PC-3 (cell line): Measurements from ENCODE around the gene RBM20. TPM values are rescaled to one million over a fixed set of nuclear protein-coding genes. Genes with fewer than 3 reads are reported as not detected.

ENCODE experiments used
- ATAC-seq: fragments of 200-7000 bp; cut with Tn5 transposase; 2 replicates; pipeline ENCODE4 v1.9.1; 2020; ENCODE audit warnings: mild to moderate bottlenecking, moderate library complexity
- BruUV-seq: library from RNA; stranded (reverse); fragments of 400-500 nt; replicated peaks from 2 replicates; lab custom pipeline; 2021; lab: Mats Ljungman, UMichigan
- CTCF ChIA-PET: fragments of 300-600 bp; sonication (Branson Sonifier 250); formaldehyde crosslinking; loops from one replicate; lab custom pipeline; 2022; ENCODE audit warnings: antibody characterized with exemption; lab: Charles Lee
- POLR2A ChIA-PET: fragments of 300-600 bp; sonication (Branson Sonifier 250); formaldehyde crosslinking; loops from one replicate; lab custom pipeline; 2022; ENCODE audit warnings: antibody characterized with exemption; ENCODE audit not compliant: unreplicated experiment; lab: Charles Lee
- DNase-seq: peaks from one replicate; pipeline ENCODE4 v3.0.0-alpha.2; 2015
- H2AFZ ChIP-seq: fragments of 300-600 bp; sonication (generic); 2 replicates; pipeline ENCODE4 v1.6.0; 2016; ENCODE audit warnings: antibody characterized with exemption, low read length
- H3F3A ChIP-seq: fragments of 300-600 bp; sonication (generic); one replicate; pipeline ENCODE4 v1.6.0; 2017; ENCODE audit warnings: antibody characterized with exemption, low read length, control low read depth, mild to moderate bottlenecking; ENCODE audit not compliant: unreplicated experiment
- H3K27ac ChIP-seq: fragments of 300-600 bp; sonication (generic); 2 replicates; pipeline ENCODE4 v1.5.1; 2016; ENCODE audit warnings: mild to moderate bottlenecking, low read length
- H3K27me3 ChIP-seq: fragments of 300-600 bp; sonication (generic); 2 replicates; pipeline ENCODE4 v1.6.1; 2016; ENCODE audit warnings: low read length, mixed read lengths
- H3K36me3 ChIP-seq: fragments of 300-600 bp; sonication (generic); 2 replicates; pipeline ENCODE4 v1.6.1; 2016; ENCODE audit warnings: low read depth, mixed run types, low read length, mixed read lengths
- H3K4me1 ChIP-seq: fragments of 300-600 bp; sonication (generic); 2 replicates; pipeline ENCODE4 v1.5.1; 2016; ENCODE audit warnings: low read length; ENCODE audit not compliant: insufficient read depth
- H3K4me2 ChIP-seq: fragments of 300-600 bp; sonication (generic); 2 replicates; pipeline ENCODE4 v1.6.0; 2016; ENCODE audit warnings: low read length
- H3K4me3 ChIP-seq: fragments of 300-600 bp; sonication (generic); 2 replicates; pipeline ENCODE4 v1.5.1; 2016; ENCODE audit warnings: mild to moderate bottlenecking, low read length, mixed read lengths
- H3K79me2 ChIP-seq: fragments of 300-600 bp; sonication (generic); 2 replicates; pipeline ENCODE4 v1.6.1; 2017; ENCODE audit warnings: low read length, mixed read lengths
- H3K9ac ChIP-seq: fragments of 300-600 bp; sonication (generic); 2 replicates; pipeline ENCODE4 v1.6.0; 2016; ENCODE audit warnings: mild to moderate bottlenecking, low read length
- H3K9me2 ChIP-seq: fragments of 300-600 bp; sonication (generic); replicated peaks from 2 replicates; pipeline ENCODE4 v1.6.1; 2016; ENCODE audit warnings: mixed run types, low read length, mixed read lengths
- H3K9me3 ChIP-seq: fragments of 300-600 bp; sonication (generic); 2 replicates; pipeline ENCODE4 v1.6.1; 2016; ENCODE audit warnings: low read length, mixed read lengths
- H4K20me1 ChIP-seq: fragments of 300-600 bp; sonication (generic); 2 replicates; pipeline ENCODE4 v1.6.1; 2016; ENCODE audit warnings: low read length, mixed read lengths
- EZH2 ChIP-seq: fragments of 300-600 bp; sonication (generic); IDR thresholded peaks from one replicate; pipeline ENCODE4 v1.6.1; 2017; ENCODE audit warnings: antibody characterized with exemption, mild to moderate bottlenecking, low read length; ENCODE audit not compliant: unreplicated experiment
- EZH2phosphoT487 ChIP-seq: fragments of 300-600 bp; sonication (generic); IDR thresholded peaks from 2 replicates; pipeline ENCODE4 v1.6.1; 2018; ENCODE audit warnings: mild to moderate bottlenecking, antibody characterized with exemption, low read length, borderline replicate concordance
- intact Hi-C: fragments of 100-400 bp; cut with micrococcal nuclease; formaldehyde crosslinking; loops from 2 replicates; pipeline ENCODE4 v1.9.0; 2023
- total RNA-seq: library from RNA; depleted of rRNA; stranded (reverse); fragments of >200 nt; gene quantifications from 2 replicates; pipeline ENCODE4 v1.2.3, GENCODE V29; 2014
- TF ChIP-seq, protein P1 (sequence below): fragments of 300-600 bp; sonication (generic); conservative IDR thresholded peaks from 2 replicates; pipeline ENCODE4 v1.5.1; 2017; ENCODE audit warnings: antibody characterized with exemption, low read depth, mild to moderate bottlenecking, low read length

The RBM20 gene
- total RNA-seq, 1 experiment from 2014 or later: 0.40 TPM

DNA sequence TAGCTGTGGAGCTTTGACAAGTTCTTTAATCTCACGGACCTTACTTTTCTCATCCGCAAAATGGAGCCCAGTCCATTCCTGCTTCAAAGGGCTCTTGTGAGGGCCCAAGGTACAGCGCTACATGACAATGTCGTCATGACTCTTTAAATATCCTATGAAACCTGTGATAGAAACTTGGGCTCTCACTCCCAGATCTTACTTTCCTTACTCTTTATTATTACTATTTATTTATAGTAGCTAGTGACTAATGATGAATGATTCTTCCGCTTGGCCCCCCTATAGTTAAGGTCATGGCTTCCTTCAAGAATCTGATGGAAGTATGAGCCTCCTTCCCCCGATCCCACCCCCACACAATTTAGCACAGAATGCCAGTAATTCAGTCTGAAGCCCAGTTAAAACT lies 41.9 kb downstream of the RBM20 start:
- Histone ChIP-seq H3K27me3 (no peaks in the 10 kb centered on the region), H2AFZ (no peak overlapping the region), H3K4me1 (no peaks in the 10 kb centered on the region), H3K9ac (no peak overlapping the region), H3K79me2 (no peaks in the 10 kb centered on the region), H3K27ac (no peak overlapping the region), H3K4me3 (no peak overlapping the region), H3K9me2 (no peaks in the 10 kb centered on the region), H3K4me2 (no peak overlapping the region), H3K9me3 (no peaks in the 10 kb centered on the region), H3K36me3 (no peaks in the 10 kb centered on the region), H3F3A (no peaks in the 10 kb centered on the region), H4K20me1 (no peaks in the 10 kb centered on the region)
- no TSS peak for BruUV-seq
- CTCF ChIA-PET: no interaction called here
- peak; percentile 31; the same call in 1 of the 2 replicates for ATAC-seq
- POLR2A ChIA-PET: no interaction called here
- TF ChIP-seq, protein P1, sequence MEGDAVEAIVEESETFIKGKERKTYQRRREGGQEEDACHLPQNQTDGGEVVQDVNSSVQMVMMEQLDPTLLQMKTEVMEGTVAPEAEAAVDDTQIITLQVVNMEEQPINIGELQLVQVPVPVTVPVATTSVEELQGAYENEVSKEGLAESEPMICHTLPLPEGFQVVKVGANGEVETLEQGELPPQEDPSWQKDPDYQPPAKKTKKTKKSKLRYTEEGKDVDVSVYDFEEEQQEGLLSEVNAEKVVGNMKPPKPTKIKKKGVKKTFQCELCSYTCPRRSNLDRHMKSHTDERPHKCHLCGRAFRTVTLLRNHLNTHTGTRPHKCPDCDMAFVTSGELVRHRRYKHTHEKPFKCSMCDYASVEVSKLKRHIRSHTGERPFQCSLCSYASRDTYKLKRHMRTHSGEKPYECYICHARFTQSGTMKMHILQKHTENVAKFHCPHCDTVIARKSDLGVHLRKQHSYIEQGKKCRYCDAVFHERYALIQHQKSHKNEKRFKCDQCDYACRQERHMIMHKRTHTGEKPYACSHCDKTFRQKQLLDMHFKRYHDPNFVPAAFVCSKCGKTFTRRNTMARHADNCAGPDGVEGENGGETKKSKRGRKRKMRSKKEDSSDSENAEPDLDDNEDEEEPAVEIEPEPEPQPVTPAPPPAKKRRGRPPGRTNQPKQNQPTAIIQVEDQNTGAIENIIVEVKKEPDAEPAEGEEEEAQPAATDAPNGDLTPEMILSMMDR: no peak
- TF ChIP-seq EZH2 (no peak), EZH2phosphoT487 (no peak)
- DNase-seq: no peak
- intact Hi-C loops: loop anchor here (10.0 kb wide), 1 partner anchor 49 kb away; no protein-coding TSS in a partner anchor

DNA sequence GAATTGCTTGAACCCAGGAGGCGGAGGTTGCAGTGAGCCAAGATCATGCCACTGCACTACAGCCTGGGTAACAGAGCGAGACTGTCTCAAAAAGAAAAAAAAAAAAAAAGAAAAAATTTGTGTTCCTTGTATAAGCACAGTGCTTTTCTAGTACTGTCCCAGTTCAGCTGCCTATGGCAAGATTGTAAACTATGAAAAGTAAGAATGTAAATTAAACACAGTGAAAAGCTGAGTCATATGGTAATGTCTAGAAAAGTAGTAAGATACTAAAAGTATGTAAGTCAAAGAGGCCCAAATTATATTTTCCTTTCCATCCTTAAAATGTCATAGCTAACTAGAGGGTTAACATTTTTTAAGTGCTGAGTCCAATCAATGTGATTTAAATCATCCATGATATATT lies 42.8 kb downstream of the RBM20 start:
- DNase-seq: no peak
- no peaks in the 10 kb centered on the region for H3K79me2 ChIP-seq
- H2AFZ ChIP-seq: no peak overlapping the region
- H3K27me3 ChIP-seq: no peaks in the 10 kb centered on the region
- intact Hi-C loops: loop anchor here (10.0 kb wide), 1 partner anchor 48 kb away; no protein-coding TSS in a partner anchor
- ATAC-seq: peak; percentile 59
- CTCF ChIA-PET: no interaction called here
- POLR2A ChIA-PET: no interaction called here
- no peak overlapping the region for H3K4me2 ChIP-seq
- no peaks in the 10 kb centered on the region for H3K4me1 ChIP-seq
- H3K9me3 ChIP-seq: no peaks in the 10 kb centered on the region
- H3K36me3 ChIP-seq: no peaks in the 10 kb centered on the region
- H3K27ac ChIP-seq: no peak overlapping the region
- TF ChIP-seq EZH2 (no peak), EZH2phosphoT487 (no peak)
- TF ChIP-seq, protein P1: no peak
- no peak overlapping the region for H3K4me3 ChIP-seq
- H3F3A ChIP-seq: no peaks in the 10 kb centered on the region
- no peaks in the 10 kb centered on the region for H4K20me1 ChIP-seq
- BruUV-seq: no TSS peak
- no peak overlapping the region for H3K9ac ChIP-seq
- no peaks in the 10 kb centered on the region for H3K9me2 ChIP-seq

DNA sequence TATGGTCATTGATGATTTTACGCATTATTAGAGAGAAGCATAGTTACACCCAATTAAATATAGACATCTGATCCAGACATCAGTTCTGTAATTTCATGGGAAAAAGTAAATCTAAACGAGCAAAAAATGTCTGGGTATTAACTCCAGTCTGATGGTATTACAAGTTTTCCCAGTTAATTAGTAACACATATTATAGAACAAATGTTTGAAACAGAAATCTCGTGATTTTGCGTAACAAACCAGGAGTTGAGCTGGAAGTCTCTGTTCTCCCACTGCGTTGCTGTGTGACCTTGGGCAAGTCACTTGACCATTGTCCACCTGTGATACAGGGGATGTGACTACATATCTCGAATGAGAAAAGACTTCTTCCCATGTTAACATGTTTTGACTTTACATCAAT lies 43.3 kb downstream of the RBM20 start:
- Histone ChIP-seq H3K4me3 (no peak overlapping the region), H3K9ac (no peak overlapping the region), H3K27ac (no peak overlapping the region), H3K79me2 (no peaks in the 10 kb centered on the region), H3K9me3 (no peaks in the 10 kb centered on the region), H3K27me3 (no peaks in the 10 kb centered on the region), H3F3A (no peaks in the 10 kb centered on the region), H3K9me2 (no peaks in the 10 kb centered on the region), H4K20me1 (no peaks in the 10 kb centered on the region), H3K4me1 (no peaks in the 10 kb centered on the region), H3K36me3 (no peaks in the 10 kb centered on the region), H2AFZ (no peak overlapping the region), H3K4me2 (no peak overlapping the region)
- intact Hi-C loops: loop anchor here (10.0 kb wide), 1 partner anchor 47 kb away; no protein-coding TSS in a partner anchor
- no TSS peak for BruUV-seq
- no peak for DNase-seq
- CTCF ChIA-PET: no interaction called here
- TF ChIP-seq, protein P1: no peak
- TF ChIP-seq EZH2phosphoT487 (no peak), EZH2 (no peak)
- ATAC-seq: no peak
- POLR2A ChIA-PET: no interaction called here
